ENCODE measurements around the gene THSD4.

Gene THSD4

DNA sequence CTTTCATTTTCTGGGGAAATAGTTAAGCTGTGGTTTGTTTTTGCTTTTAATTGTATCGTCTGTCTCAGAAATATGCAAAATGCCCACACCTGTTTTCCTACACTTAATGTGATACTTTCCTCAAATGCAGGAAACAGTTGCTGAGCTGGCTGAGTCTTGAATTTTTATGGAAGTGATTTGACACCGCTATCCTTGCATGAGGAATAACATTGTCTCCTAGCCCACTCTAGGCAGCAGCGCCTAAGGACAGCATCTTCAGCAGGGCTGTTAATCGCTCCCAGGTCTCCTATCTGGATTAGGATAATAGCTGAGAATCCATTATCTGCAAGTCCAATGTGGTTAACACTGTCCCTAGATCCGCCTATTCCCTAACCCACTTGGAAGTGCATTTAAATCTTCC, 562.5 kb downstream of the THSD4 start:
- no peak for TF ChIP-seq CTCF (IDR thresholded peaks at IDR 0.05)
- Histone ChIP-seq H3K4me3 (no peak overlapping the region), H3K27ac (peak overlapping the region in 1 of 2 donors; percentile 22)
- DNase-seq (ENCODE audit: low spot score), result no peak

GRCh38 chr15:71678191-71678590, 562.9 kb downstream of the THSD4 start:
- no peak for TF ChIP-seq CTCF (IDR thresholded peaks at IDR 0.05)
- Histone ChIP-seq H3K27ac (no peak overlapping the region), H3K4me3 (no peak overlapping the region)
- no peak for DNase-seq (ENCODE audit: low spot score)

DNA sequence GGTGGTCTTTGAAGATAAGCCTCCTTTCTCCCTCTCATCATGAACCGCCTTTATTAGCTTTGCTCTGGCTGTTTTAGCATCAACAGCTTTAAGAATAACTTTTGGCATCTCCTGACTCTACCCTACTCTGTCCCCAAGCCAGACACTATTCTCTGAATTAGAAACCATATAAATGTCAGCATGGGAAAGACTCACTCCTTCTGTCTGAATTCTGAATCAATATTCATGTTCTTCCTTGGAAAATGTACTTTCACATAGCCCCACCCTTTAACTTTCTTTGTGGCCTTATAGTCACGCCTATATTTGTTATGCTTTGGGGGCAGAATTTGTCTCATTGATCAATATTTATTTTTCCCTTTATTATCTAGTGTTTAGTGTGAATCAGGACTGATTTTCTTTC, 563.3 kb downstream of the THSD4 start:
- no peak for DNase-seq (ENCODE audit: low spot score)
- TF ChIP-seq CTCF (IDR thresholded peaks at IDR 0.05), result no peak
- Histone ChIP-seq H3K4me3 (no peak overlapping the region), H3K27ac (no peak overlapping the region)

DNA sequence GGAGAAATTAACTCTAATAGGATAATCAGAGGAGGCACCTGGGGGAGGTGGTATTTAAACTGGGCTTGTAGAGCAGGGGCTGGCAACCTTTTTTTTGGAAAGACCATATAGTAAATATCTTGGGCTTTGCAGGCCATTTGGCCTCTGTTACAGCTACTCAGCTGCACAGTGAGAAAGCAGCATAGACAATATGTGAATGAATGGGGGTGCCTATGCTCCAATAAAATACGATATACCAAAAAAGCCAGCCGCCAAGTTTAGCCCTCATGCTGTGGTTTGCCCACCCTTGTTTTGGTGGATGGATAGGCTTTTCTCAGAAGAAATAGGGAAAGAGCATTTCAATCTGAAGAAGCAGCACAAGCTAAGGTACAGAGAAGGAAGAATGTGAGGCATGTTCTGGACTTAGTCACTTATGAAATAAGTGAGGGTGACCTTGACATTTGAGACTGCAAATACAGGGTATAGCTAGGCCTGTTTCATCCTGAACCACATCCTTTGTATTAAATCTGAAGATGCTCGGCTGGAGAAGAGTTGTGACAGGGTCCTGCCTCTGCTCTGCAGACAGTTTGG, 564.0 kb downstream of the THSD4 start:
- DNase-seq (ENCODE audit: low spot score), result no peak
- Histone ChIP-seq H3K27ac (peak overlapping the region in 1 of 2 donors; percentile 40), H3K4me3 (no peak overlapping the region)
- TF ChIP-seq CTCF (IDR thresholded peaks at IDR 0.05), result no peak

- Histone ChIP-seq H3K27ac (peak overlapping the region in 1 of 2 donors; percentile 40), H3K4me3 (no peak overlapping the region)
- no peak for TF ChIP-seq CTCF (IDR thresholded peaks at IDR 0.05)
- DNase-seq (ENCODE audit: low spot score), result no peak
These were observed 564.6 kb downstream of the THSD4 start for GRCh38 chr15:71679793-71680353.

GRCh38 chr15:71682001-71682400, 566.7 kb downstream of the THSD4 start:
- no peak for DNase-seq (ENCODE audit: low spot score)
- H3K27ac ChIP-seq, result no peak overlapping the region

More at GRCh38 chr15:71682001-71682400, 566.7 kb downstream of the THSD4 start:
- no peak overlapping the region for H3K4me3 ChIP-seq
- no peak for TF ChIP-seq CTCF (IDR thresholded peaks at IDR 0.05)
